GM12878 (cell line): Measurements from ENCODE around the gene TUB. TPM values are rescaled to one million over a fixed set of nuclear protein-coding genes. Genes with fewer than 3 reads are reported as not detected.

Experiments
- ATAC-seq: fragments of 200-7000 bp; cut with Tn5 transposase; 3 replicates; pipeline ENCODE4 v1.9.1; 2020; ENCODE audit warnings: mild to moderate bottlenecking, moderate library complexity
- BruUV-seq: library from RNA; stranded (reverse); fragments of 400-500 nt; replicated peaks from 2 replicates; lab custom pipeline; 2021; lab: Mats Ljungman, UMichigan
- CTCF ChIA-PET: fragments of 300-600 bp; sonication (Branson Sonifier 250); formaldehyde crosslinking; extraction: SDS; loops from one replicate; lab custom pipeline; 2021; ENCODE audit warnings: inconsistent platforms; lab: Yijun Ruan, JAX
- POLR2A ChIA-PET: fragments of 350-600 bp; formaldehyde crosslinking; extraction: SDS; loops from one replicate; lab custom pipeline; 2021; ENCODE audit warnings: inconsistent platforms; lab: Charles Lee
- RAD21 ChIA-PET: fragments of 300-600 bp; sonication (Branson Sonifier 250); formaldehyde crosslinking; loops from one replicate; lab custom pipeline; 2023; ENCODE audit warnings: antibody characterized with exemption; ENCODE audit not compliant: unreplicated experiment; lab: Charles Lee
- SMC1A ChIA-PET: fragments of 300-600 bp; sonication (Branson Sonifier 250); formaldehyde crosslinking; loops from one replicate; lab custom pipeline; 2023; ENCODE audit not compliant: unreplicated experiment, uncharacterized antibody; lab: Charles Lee
- DNase-seq: peaks from one replicate; pipeline ENCODE4 v3.0.0-alpha.2; 2011; ENCODE audit warnings: low read depth, low spot score
- FAIRE-seq: peaks from 3 replicates; lab custom pipeline; 2011; peaks lifted over from hg19 to GRCh38; lab: Jason Lieb, UNC
- H2AFZ ChIP-seq: 2 replicates; pipeline ENCODE4 v1.6.0; 2011; ENCODE audit warnings: low read depth, low read length, control low read depth; ENCODE audit not compliant: control insufficient read depth
- H3K27ac ChIP-seq: 2 replicates; pipeline ENCODE4 v1.5.1; 2011; ENCODE audit warnings: control low read depth; ENCODE audit not compliant: control insufficient read depth, insufficient read depth
- H3K27me3 ChIP-seq, 2 experiments: replicated peaks in 1 of 2; 2 replicates each; pipeline versions ENCODE4 v1.6.0 to v1.6.1; 2011; ENCODE audit warnings: low read length in 1 of 2; ENCODE audit not compliant: control insufficient read depth in 2 of 2, insufficient read depth in 2 of 2
- H3K36me3 ChIP-seq, 2 experiments: 2 replicates each; pipeline ENCODE4 v1.5.1; 2011; ENCODE audit warnings: low read length in 1 of 2; ENCODE audit not compliant: control insufficient read depth in 2 of 2, insufficient read depth in 2 of 2
- H3K4me1 ChIP-seq: 2 replicates; pipeline ENCODE4 v1.6.1; 2011; ENCODE audit warnings: mild to moderate bottlenecking, low read length, moderate library complexity, mixed read lengths; ENCODE audit not compliant: control insufficient read depth, insufficient read depth
- H3K4me2 ChIP-seq: 2 replicates; pipeline ENCODE4 v1.6.0; 2011; ENCODE audit warnings: control low read depth; ENCODE audit not compliant: control insufficient read depth, insufficient read depth
- H3K4me3 ChIP-seq: fragments of 200-600 bp; sonication (generic); 2 replicates; pipeline ENCODE4 v1.5.1; 2016
- H3K79me2 ChIP-seq: 2 replicates; pipeline ENCODE4 v1.6.0; 2011; ENCODE audit warnings: low read length; ENCODE audit not compliant: control insufficient read depth, insufficient read depth
- H3K9ac ChIP-seq: 2 replicates; pipeline ENCODE4 v1.8.0; 2011; ENCODE audit warnings: low read length, control low read depth, mixed read lengths; ENCODE audit not compliant: control insufficient read depth, insufficient read depth
- H3K9me3 ChIP-seq: replicated peaks from 3 replicates; pipeline ENCODE4 v1.5.1; 2011; ENCODE audit warnings: mild to moderate bottlenecking, low read length; ENCODE audit not compliant: control insufficient read depth, insufficient read depth
- H4K20me1 ChIP-seq: 2 replicates; pipeline ENCODE4 v1.6.0; 2011; ENCODE audit not compliant: control insufficient read depth, insufficient read depth
- ATF2 ChIP-seq: IDR thresholded peaks from 2 replicates; pipeline ENCODE4 v1.6.1; 2012; ENCODE audit warnings: low read length, inconsistent platforms
- BHLHE40 ChIP-seq, 2 experiments: fragments of 450-650 bp in 1 of 2; IDR thresholded peaks; 2 replicates each; pipeline ENCODE4 v1.6.1; 2011 to 2017; ENCODE audit warnings: low read depth in 2 of 2, borderline replicate concordance in 1 of 2, improper control_type of control experiment in 1 of 2, low read length in 1 of 2, mild to moderate bottlenecking in 1 of 2
- CBX5 ChIP-seq: sonication (generic); IDR thresholded peaks from 2 replicates; pipeline ENCODE4 v1.6.1; 2016; ENCODE audit warnings: low read depth, moderate library complexity, mild to moderate bottlenecking, inconsistent platforms
- CEBPB ChIP-seq, 2 experiments: fragments of 150-350 bp in 1 of 2; IDR thresholded peaks; 2 replicates each; pipeline ENCODE4 v1.6.1; 2012 to 2014; ENCODE audit warnings: low read depth in 2 of 2, low read length in 2 of 2, borderline replicate concordance in 1 of 2, inconsistent platforms in 1 of 2
- ELK1 ChIP-seq: IDR thresholded peaks from 2 replicates; pipeline ENCODE4 v1.6.1; 2012; ENCODE audit warnings: low read depth, low read length, improper control_type of control experiment
- KAT2A ChIP-seq: conservative IDR thresholded peaks from 2 replicates; pipeline ENCODE4 v1.6.1; 2011; ENCODE audit warnings: low read depth, low read length; ENCODE audit not compliant: control insufficient read depth
- MTA2 ChIP-seq: fragments of 450-650 bp; IDR thresholded peaks from 2 replicates; pipeline ENCODE4 v1.6.1; 2016; ENCODE audit warnings: low read depth, mild to moderate bottlenecking, moderate library complexity
- NR2C2 ChIP-seq: IDR thresholded peaks from 2 replicates; pipeline ENCODE4 v1.6.1; 2011; ENCODE audit warnings: borderline replicate concordance, low read depth; ENCODE audit not compliant: control insufficient read depth, insufficient read length
- REST ChIP-seq: IDR thresholded peaks from 2 replicates; pipeline ENCODE4 v1.6.1; 2012; ENCODE audit warnings: mild to moderate bottlenecking, low read depth, low read length
- STAT1 ChIP-seq: fragments of 450-650 bp; conservative IDR thresholded peaks from 2 replicates; pipeline ENCODE4 v1.6.1; 2014; ENCODE audit warnings: antibody characterized with exemption, mild to moderate bottlenecking
- STAT3 ChIP-seq: IDR thresholded peaks from 2 replicates; pipeline ENCODE4 v1.6.1; 2011; ENCODE audit warnings: low read depth, low read length, improper control_type of control experiment
- WRNIP1 ChIP-seq: IDR thresholded peaks from 2 replicates; pipeline ENCODE4 v1.6.1; 2011; ENCODE audit warnings: low read depth, low read length, improper control_type of control experiment, borderline replicate concordance
- YY1 ChIP-seq: IDR thresholded peaks from 2 replicates; pipeline ENCODE4 v1.6.1; 2011; ENCODE audit warnings: low read depth, mild to moderate bottlenecking, low read length
- ZBED1 ChIP-seq: IDR thresholded peaks from 2 replicates; pipeline ENCODE4 v1.6.1; 2016; ENCODE audit warnings: borderline replicate concordance
- ZNF24 ChIP-seq: fragments of 450-650 bp; IDR thresholded peaks from 2 replicates; pipeline ENCODE4 v1.6.1; 2017; ENCODE audit warnings: antibody characterized with exemption, mild to moderate bottlenecking
- WGBS: methylation state at CpG from one replicate; pipeline ENCODE4 v1.1.6; 2016; ENCODE audit warnings: low lambda C conversion rate; ENCODE audit not compliant: insufficient replicate concordance, insufficient coverage; ENCODE audit errors: missing lambda C conversion rate; 5-methylcytosine and 5-hydroxymethylcytosine counted together
- in situ Hi-C: fragments of 300-500 bp; cut with MboI; formaldehyde crosslinking; loops from 9 replicates; pipeline ENCODE4 v1.14.3; 2018; ENCODE audit warnings: mixed read lengths
- intact Hi-C: fragments of 100-400 bp; cut with micrococcal nuclease; formaldehyde crosslinking; loops from one replicate; pipeline ENCODE4 v1.14.2; 2022; ENCODE audit not compliant: unreplicated experiment
- polyA plus RNA-seq, 11 experiments: library from polyadenylated mRNA; depleted of rRNA in 4 of 11; unstranded in 6 of 11; stranded (reverse) in 5 of 11; fragments of >200 nt; fragmentation: Nextera tagmentation in 4 of 11; fragmentation: Illumina TruSeq in 1 of 11; extraction: Ambion mirVana in 4 of 11; extraction: Trizol in 1 of 11; gene quantifications; 1 replicate in 1 of 11; 2 replicates in 10 of 11; pipeline versions ENCODE4 v1.2.1 to v1.2.3, GENCODE V29; 2011 to 2016; ENCODE audit warnings: inconsistent platforms in 2 of 11, missing spikeins in 2 of 11, low read depth in 1 of 11
- total RNA-seq, 4 experiments: library from RNA; depleted of rRNA in 3 of 4; stranded (reverse); fragments of >200 nt in 3 of 4; fragmentation: Illumina TruSeq in 1 of 4; extraction: Trizol in 1 of 4; gene quantifications; 2 replicates each; pipeline versions ENCODE4 v1.2.1 to v1.2.3, GENCODE V29; 2013 to 2021

Gene TUB
- total and polyA plus RNA-seq, 10 of the 15 experiments (the other 5 are each of a cell fraction or from before 2014, with no cell fraction given) = 0.01 to 0.06 (median 0.03) TPM; not detected in 6

GRCh38 chr11:8080069-8080670, 841 bp upstream of the TUB start:
- Histone ChIP-seq H3K9ac (no peak overlapping the region), H2AFZ (no peak overlapping the region), H4K20me1 (no peaks in the 10 kb centered on the region), H3K27me3 (peaks cover 9 to 18% of the 10 kb centered on the region in 2 experiments), H3K9me3 (no peaks in the 10 kb centered on the region), H3K4me3 (no peak overlapping the region), H3K79me2 (no peaks in the 10 kb centered on the region)
- ChIA-PET CTCF (interaction anchor here (1.1 to 1.2 kb wide), 2 partner anchors 13 to 19 kb away, joined by 4 read pairs; no protein-coding TSS in a partner anchor), SMC1A (interaction anchor here (1.5 kb wide), 1 partner anchor 19 kb away, joined by 5 read pairs; no protein-coding TSS in a partner anchor), RAD21 (no interaction called here)
- ATAC-seq (no peak), FAIRE-seq (no peak)
- 77% methylated on average over 24 of the region's 24 CpGs for WGBS
- intact Hi-C loops = no loop called here
- TF ChIP-seq STAT3 = no peak
- no peak for TF ChIP-seq ELK1
- TF ChIP-seq CBX5 = no peak
- no peak for TF ChIP-seq YY1
- no peak for TF ChIP-seq NR2C2
- no peak for TF ChIP-seq ZBED1
- TF ChIP-seq STAT1 = no peak
- no peak for TF ChIP-seq BHLHE40 (IDR thresholded peaks at IDR 0.05; ENCODE audit: borderline replicate concordance in 1 of 2, low read depth in 2 of 2, low read length in 1 of 2)
- no peak for TF ChIP-seq KAT2A
- TF ChIP-seq ZNF24 = no peak
- TF ChIP-seq WRNIP1 = no peak
- TF ChIP-seq ATF2 = no peak
- TF ChIP-seq CEBPB (IDR thresholded peaks at IDR 0.05; ENCODE audit: borderline replicate concordance in 1 of 2, low read depth in 2 of 2, low read length in 2 of 2) = no peak
- no peak for TF ChIP-seq MTA2
- no peak for TF ChIP-seq REST
- TF ChIP-seq, all 136 proteins: peak for 0
- H3K36me3 ChIP-seq = no peaks in the 10 kb centered on the region
- H3K4me1 ChIP-seq = no peaks in the 10 kb centered on the region
- no TSS peak for BruUV-seq
- in situ Hi-C loops = no loop called here
- DNase-seq = no peak
- no peak overlapping the region for H3K27ac ChIP-seq
- POLR2A ChIA-PET = no interaction called here
- H3K4me2 ChIP-seq = no peak overlapping the region
